ENCODE data around the gene FOXC2.
A peak's percentile ranks its signal among the peaks of the same experiment; 100 is the strongest.

Gene FOXC2

DNA sequence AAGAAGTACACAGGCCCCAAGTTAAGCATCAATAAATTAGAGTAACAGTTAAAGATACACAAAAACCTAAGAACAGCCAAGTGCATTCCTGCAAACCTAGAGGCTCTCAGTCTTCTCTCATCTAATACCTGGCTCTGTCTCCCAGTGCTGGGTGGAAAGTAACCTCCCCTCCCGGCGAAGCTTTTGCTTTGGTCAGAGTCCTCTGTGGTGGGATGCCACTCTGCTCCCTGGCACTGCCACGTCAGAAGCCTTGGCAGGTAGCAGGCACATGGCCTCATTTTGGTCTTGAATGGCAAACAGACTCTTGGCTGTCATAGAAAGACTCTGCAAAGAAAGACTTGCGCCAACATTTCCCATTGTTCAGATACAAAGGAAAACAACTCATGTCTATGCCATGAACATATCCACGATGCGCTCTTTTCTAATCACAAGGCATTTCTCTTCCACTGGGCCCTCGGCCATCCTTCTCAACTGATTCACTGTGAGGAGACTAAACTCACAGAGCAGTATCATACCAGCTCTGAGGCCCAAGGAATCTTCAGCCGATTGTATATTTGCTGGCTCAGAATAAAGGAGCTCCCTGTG is 32.8 kb upstream of the FOXC2 start:
- no peak for DNase-seq

DNA sequence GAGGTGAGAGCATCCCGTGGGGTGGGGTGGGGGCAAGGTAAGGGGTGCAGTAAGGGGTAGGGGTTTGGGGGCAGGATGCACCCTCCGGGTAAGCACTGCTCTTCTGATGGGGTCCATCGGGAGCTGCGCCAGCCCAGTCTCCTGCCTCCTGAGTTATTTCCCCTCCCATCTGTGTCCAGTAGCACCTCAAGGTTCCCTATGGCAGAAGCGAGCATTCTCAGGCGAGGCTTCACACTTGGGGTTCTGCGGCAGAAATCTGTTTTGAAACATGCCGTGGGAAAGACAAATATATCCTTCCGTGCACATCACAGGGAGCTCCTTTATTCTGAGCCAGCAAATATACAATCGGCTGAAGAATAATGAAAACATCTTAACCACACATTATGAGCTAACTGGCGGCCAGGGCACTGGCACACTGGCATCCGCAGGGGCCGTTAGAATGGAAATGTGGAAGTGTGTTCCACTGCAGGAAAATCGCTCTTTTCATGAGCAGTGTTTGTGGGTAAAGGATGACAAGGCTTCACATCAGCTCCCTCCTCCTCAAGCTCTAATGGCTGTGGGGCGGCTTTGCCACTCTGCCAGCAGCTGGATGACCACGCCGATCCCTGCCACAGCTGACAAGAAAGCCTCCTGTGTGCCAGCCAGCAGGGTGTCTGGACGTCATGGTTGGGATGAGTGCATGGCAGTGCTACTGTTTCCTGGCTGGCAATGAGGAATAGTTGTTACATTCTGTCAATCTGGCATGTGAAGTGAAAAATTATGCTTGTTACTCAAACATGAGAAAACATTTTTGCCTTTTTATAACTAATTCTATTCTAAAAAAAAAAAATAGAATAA is 31.6 kb upstream of the FOXC2 start:
- no peak for DNase-seq

DNA sequence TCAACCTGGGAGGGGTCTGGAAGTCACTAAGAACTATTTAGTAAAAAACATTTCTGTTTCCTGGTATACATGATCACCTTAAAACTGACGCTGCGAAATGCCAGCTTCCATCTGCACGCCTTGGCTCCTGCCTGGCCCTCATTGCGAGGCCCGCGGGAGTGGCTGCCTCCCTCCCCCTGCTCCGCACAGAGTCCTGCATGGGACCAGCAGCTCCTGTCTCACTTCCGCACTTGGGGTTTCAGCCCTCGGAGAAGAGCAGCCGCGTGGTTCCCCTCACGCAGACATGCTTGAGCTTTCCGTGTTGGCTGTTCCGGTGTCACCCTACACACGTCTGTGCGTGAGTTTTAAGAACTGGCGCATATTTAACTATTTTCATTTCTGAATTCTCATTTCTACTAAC is 30.0 kb upstream of the FOXC2 start:
- DNase-seq: no peak

DNA sequence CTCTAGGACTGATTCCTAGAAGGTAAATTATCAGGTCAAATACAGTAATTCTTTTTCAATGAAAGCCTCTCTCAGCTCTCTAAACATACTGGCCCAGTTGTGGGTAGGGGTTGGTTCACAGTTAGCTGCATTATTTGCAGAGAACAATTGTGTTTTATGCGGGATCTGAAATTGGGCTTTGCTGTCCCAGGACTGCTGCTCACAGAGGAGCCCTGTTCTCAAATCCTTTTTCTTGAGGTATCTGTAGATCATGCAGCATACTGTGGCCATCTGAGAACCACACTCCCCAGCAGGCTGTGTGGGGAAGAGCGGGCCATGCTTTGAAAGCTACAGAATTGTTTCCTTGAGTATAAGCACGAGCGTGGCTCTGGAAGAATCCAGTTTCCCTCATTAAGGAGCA is 29.1 kb upstream of the FOXC2 start:
- no peak for DNase-seq

DNA sequence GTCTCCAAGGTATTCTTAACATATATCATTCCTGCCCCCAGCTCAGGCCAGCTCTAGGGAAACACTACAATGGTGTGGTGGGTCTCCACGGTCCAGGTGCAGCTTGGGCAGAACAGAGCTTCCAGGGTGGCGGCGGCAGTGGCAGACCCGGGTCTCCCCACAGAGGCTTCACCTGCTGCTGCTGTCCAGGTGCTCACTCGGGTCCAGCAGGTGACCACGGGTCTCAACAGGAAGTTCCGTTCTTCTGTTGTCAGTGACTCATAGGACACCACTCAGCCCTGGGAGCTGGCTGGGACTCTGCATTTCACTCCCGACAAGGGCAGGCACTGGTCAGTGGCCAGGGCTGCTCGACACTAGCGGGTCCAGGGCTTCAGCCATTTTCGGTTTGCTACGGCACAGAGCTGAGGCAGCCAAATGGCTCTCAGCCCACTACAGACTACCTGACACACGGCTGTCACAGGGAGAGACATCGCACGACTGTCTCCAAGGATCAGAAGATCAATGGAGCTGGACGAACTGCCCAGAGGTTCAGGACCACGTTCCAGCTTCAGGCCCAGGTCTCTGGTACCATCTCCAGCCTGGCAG is 28.3 kb upstream of the FOXC2 start:
- no peak for DNase-seq

DNA sequence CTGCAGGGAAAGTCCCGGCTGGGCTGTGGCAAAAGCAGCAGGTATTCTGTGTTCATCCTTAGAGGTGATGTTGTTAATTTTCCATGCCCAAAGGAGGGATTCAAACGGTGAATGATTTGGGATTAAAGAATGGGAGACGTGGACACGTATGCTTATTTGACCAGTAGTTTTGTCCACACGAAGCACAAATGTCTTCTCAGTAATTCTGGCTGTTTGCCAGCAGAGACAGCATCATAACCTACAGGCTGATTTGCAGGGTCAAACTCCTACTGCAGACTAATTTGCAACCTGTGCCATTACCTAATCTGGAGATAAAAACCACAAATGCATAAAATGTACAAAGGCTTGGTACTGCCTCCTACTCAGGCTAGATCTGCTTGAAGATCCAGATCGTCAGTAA is 25.7 kb upstream of the FOXC2 start:
- DNase-seq: no peak

DNA sequence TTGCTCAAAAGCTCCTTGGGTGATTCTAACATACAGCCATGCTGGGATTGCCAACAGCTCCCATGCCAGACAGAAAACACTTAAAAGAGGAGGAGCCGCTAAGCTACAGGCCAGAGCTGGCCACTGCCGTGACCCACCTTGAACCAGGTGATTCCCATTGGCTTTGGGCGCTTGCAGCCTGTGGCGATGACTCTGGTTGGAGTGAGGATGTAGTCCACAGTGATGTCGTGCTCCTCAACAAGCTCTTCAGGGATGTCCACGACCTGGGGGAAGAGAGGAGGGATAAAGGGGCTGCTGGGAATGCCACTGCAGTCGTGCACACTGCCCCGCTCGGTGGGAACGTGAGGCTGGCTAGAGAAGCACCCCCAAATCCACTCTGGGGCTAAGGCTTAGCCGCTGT is 25.1 kb upstream of the FOXC2 start:
- DNase-seq: no peak

DNA sequence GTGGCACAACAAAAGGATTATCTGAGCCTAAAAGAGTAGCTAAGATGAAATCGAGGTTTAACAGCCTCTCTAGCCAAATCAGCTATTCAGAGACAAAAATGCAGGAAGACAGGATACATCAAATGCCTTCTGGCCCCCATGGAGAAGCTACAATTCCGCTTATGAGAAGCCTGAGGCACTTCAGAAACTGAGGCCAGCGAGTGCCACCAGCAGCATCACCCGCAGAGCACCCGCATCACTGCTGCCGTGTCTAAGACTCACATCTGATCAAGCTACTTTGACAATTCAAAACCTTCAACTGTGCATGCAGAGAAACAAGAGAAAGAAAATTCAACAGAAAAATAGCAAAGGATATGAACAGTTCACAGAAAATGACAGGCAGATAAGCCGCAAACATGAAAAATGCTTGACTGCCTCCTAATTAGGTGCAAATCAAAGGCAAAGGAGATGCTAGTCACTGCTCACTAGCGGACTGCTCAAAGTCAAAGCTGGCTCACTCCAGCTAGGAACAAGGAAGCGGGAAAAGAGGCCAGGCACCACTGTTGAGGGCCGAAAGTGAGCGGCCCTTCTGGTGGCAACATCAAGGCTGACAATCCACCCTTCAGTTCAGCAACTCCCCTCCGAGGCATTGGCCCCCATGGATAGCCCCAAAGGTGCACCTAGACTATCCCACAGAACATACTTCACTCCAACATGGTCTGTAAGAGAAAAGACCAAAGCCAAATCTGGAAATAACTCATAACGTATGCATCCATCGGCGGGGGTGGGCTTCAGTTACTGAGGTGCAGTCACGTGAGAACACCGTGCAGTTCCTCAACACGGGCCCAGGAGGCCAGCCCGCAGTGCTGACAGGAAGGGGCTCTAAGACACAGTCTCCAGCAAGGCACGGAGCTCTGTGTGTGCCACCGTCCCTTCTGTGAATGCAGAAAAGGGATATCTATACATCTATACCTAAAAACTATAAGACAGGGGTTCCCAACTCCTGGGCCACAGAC is 23.6 kb upstream of the FOXC2 start:
- DNase-seq: no peak

DNA sequence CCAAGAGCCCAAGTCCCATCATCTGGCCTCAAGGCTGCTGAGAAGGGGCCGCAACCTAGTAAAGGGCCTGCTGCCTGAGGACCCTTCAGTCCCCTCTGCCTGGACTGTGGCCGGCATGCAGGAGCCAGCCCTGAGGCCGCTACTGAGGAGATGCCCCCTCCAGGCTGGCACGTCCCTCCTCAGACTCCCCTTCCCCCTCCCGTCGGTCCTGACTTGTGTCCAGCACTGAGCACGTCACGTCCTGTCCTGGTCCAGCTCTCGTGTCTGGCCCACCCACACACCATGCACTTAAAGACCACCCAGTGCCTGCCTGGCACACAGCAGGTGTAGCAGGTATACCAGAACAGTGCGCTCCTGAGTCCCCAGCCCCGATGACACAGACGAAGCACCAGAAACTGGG is 21.1 kb upstream of the FOXC2 start:
- DNase-seq: no peak

DNA sequence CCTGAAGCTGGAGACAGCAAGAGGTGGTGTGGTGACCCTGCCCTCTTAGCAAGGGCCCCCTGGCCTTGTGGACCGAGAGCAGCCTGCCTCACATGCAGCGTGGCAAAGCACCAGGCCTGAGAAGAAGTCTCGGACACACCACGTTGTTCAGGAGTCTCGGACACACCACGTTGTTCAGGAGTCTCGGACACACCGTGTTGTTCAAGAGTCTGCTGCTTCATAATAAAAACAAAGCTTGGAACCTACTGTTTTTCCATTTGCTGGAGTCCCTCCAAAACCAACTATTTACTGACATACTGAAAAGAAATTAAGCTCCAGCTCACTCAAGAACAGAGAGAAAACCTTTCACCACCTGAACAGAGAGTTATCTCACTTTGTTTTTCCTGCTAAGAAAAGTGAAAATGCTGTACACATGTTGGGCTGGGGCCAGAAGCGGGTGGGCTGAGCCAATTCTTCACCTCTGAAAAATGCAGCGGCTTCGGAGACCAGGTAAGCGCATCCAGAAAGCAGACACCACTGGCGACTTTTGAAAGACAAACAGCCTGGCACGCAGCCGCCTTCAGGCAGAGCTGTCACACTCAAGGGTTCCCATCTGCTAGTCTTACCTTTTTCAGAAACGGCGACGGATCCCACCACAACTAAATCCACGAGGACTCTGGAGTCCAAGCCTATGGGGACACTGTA is 20.5 kb upstream of the FOXC2 start:
- no peak for DNase-seq

DNA sequence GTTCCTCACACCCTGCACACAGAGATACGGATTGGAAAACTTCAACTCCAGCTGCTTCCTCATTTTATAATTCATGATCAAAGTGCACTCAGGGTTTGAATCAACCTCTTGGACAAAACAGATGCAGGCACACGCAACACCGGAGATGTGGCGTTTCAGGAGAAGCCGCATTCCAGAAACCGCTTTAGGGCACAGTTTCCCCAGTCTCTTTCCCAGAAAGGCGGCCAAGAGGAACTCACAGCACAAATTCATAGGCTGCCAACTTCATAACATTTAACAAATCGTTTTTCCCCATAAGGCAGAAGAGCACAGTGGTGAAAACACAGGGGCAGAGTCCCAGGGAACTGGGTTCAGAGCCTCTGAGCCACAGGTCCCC is 20.0 kb upstream of the FOXC2 start:
- no peak for DNase-seq

DNA sequence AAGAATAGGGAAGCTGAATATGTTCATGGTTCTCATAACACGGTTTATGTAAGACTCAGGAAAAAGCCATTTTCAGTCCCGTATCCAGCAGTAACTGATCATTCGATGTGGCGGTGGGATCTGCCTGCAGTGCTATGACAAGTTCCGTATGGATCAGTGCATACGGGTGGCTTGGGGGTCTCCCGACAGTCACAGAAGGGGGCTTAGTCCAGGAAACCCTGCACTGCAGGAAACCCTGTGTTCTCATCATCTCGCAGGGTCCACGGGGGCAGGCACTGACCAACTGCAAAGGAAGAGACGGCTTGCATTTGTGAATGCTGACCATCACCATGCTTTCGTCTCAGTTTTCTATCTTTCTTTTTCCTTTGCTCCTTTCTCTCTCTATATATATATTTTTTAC is 19.3 kb upstream of the FOXC2 start:
- no peak for DNase-seq

DNA sequence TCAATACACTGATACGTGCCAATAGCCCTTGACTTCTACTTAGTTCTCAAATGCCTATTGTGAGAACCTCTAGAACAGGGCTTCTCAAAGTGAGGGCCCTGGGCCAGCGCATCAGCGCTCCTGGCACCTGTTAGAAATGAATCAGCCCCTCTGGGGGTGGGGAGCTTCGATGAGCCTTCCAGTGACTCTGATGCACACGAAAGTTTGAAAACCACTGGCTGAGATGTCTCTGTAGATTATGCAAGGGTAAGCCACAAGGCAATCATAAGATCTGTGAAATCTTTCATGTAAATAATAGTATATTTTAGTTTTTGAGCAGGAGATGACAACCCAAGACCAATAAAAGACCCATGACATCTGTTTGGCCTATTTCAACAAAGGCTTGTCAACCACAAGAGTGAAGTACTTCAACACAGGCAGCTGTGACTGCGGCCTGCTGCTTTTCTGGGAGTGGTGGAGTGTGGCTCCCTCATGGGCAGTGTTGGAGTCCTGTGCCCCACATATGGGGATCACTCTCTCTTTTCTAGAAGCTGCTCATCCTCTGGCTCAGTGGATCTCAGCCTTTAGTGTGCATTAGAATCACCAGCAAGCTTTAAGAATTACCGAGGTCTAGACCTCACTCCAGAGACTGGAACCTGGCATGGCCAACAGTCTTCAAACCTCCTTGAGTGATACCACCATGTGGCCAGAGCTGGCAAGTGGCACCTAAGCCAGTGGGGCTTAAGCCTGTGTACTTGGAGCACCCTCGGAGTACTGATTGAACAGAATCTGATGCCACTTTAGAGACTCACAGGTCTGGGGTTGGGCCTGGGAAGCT is 17.3 kb upstream of the FOXC2 start:
- no peak for DNase-seq

DNA sequence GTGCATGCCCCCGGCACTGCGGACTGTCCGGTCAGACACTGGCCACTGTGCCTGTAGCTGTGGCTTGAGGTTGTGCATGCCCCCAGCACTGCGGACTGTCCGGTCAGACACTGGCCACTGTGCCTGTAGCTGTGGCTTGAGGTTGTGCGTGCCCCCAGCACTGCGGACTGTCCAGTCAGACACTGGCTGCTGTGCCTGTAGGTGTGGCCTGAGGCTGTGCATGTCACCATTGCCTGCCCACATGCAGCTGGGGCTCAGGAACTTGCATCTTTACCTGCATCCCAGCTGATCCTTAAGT is 16.8 kb upstream of the FOXC2 start:
- DNase-seq: no peak

DNA sequence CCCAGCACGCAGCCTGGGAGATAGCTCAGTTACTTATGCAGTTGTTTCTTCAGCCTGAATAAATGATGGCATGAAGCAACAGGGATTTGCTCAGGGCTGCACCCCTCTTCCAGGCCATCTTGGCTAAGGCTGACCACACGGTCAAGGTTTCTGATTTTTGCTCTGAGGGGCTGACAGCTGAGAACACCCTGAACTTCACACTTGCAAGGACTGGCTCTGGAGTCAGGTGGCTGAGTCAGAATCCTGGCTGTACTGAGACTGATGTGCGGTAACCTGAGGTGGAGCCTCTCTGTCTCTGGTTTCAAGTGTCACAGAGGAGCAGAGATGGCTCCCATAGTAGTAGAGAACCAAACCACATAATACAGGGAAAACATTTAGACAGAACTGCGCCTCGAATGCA is 16.3 kb upstream of the FOXC2 start:
- DNase-seq: no peak

DNA sequence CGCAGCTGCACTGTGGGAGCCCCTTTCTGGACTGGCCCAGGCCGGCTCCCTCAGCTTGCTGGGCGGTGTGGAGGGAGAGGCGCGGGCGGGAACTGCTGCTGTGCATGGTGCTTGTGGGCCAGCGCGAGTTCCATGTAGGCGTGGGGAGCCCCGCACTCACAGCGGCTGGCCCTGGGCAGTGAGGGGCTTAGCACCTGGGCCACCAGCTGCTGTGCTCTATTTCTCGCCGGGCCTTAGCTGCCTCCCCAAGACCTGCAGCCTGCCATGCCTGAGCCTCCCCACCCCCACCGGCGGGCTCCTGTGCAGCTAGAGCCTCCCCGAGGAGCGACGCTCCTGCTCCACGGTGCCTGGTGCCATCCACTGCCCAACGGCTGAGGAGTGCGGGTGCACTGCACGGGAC is 13.3 kb upstream of the FOXC2 start:
- no peak for DNase-seq

DNA sequence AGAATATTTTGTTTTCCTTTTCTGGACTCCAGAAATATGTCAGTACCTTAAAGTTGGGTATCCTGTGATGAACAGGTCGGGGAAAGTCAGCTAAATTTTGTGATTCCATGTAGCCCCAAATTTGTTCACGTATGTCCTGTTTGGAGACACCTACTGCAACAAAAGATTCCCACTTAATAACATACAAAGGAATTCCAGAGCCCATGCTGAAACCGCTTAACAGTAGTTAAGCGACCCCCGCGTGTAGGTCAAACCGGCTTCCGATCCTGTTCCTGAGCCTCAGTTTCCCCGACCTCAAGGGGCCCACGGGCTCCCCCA is 12.1 kb upstream of the FOXC2 start:
- DNase-seq: no peak

DNA sequence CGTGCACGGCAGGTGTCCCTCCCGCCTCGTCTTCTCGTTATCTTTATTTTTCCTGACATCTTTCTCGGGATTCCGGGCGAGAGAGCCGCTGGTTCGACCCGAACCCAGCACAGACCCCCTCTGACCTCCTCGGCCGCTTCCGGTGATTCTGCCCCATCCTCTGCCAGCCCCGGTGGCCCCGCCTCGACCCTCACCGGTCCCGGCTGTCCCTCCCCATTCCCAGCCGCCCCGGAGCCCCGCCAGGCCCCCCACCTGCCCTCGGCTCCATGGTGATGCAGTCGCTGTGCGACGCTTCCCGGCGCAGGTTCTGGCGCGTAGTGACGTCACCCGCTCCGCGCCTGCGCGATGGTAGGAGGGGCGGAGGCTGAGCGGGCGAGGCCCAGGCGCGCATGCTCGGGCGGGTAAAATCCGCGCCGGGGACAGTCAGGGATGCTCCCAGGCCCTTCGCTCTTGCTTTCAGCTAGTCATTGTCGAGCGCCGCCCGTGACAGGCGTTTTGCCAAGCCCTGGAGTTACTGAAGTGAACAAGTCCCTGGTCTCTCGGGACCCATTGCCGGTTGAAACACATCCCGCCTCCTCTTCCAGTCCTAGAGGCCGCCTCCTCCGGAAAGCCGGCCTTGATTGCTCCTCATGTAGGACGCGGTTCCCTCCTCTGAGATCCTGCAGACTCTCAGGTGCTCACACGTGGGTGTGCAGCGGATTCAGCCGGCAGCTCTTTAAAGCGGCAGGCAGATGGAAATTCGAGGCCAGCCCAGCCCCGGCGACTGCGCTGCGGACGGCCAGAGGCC is 11.5 kb upstream of the FOXC2 start, which contains the start of gene MTHFSD:
Gene MTHFSD (minus strand): TSS at position 319 of the 787 bp plus-strand sequence. CDS start 51 bp downstream, at position 268.
- DNase-seq: peak; percentile 86

DNA sequence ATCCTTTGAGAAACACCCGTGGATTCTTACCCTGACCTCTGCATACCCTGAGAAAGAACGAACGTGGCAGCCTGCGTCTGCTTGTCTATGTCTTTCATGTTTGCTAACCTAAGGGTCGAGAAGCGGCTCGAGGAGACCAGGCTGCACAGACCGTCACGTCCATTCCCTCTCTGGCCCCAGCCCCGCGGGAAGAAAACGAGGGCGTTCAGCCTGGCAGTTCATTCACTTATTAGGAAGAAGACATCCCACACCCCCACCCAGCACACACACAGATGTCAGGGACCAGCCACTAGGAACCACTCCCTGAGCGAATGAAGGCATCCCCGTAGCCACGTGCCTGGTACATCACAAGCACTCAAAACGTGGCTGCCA is 10.9 kb upstream of the FOXC2 start:
- DNase-seq: no peak

DNA sequence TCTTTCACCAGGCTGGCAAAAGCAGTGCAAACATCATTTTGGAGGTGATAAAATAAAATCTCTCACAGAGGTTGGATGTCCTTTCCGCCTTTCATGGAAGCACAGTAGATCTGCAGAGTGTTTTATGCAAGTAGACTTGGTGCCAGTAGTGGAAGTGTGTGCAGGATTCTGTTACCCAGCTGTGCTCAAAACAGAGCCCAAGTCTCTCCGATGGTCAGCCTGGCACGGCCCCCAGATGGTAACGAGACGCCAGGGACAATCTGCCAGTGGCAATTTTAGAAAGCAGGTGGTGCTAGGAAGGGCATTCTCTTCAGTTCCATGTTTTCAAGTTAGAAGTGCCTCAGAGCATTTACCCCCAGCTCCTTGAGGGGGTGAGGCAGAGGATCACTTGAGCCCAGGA is 10.1 kb upstream of the FOXC2 start:
- DNase-seq: no peak

DNA sequence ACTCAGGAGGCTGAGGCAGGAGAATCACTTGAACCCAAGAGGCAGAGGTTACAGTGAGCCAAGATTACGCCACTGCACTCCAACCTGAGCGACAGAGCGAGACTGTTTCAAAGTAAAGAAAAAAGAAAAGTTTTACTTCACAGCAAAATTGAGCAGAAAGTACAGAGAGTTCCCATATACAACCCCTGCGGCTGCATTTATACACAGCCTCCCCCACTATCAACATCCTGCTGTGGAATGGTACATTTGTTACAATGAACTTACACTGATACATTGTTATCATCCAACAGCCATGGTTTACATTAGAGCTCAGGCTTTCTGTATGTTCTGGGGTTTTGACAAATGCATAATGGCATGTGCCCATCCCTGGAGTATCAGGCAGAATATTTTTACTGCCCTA is 9.0 kb upstream of the FOXC2 start:
- DNase-seq: no peak

Measured in NCI-H2171 treated with DMSO at 0.1 percent for 48 hours (cell line).